Mammary epithelial cell (primary cell): ENCODE measurements around the gene WNT7A.

ENCODE experiments used
- EZH2 ChIP-seq: IDR thresholded peaks from 2 replicates; pipeline ENCODE4 v1.6.1; 2012; ENCODE audit warnings: low read length, inconsistent platforms, borderline replicate concordance
- TF ChIP-seq, protein P1 (sequence below), 2 donors: IDR thresholded peaks in 1 of 2; conservative IDR thresholded peaks in 1 of 2; 2 replicates each; pipeline ENCODE4 v1.5.1; 2011 to 2012; ENCODE audit warnings: inconsistent platforms in 2 of 2, low read length in 2 of 2, mild to moderate bottlenecking in 2 of 2, control low read depth in 1 of 2, low read depth in 1 of 2; ENCODE audit not compliant: insufficient read depth in 1 of 2; ENCODE audit errors: extremely low read depth in 1 of 2

DNA sequence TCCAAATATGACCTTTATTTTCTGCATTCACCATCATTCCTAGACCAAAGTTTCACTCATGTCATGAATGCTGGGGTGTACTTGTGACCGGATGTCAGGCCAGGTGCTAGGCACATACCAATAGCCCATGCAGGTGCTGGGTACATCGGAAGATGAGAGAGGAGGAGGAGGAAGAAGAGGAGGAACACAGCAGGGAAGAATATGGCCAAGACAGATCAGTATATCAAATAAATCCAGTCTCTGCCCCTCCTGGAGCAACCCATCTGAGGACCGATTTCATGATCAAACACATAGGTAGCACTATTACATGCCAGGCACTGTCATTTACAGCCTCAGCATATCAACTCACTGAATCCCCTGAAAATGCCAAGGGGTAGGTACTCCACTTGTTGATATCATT lies 3.0 kb upstream of the WNT7A start:
- TF ChIP-seq EZH2 = no peak
- TF ChIP-seq, protein P1, sequence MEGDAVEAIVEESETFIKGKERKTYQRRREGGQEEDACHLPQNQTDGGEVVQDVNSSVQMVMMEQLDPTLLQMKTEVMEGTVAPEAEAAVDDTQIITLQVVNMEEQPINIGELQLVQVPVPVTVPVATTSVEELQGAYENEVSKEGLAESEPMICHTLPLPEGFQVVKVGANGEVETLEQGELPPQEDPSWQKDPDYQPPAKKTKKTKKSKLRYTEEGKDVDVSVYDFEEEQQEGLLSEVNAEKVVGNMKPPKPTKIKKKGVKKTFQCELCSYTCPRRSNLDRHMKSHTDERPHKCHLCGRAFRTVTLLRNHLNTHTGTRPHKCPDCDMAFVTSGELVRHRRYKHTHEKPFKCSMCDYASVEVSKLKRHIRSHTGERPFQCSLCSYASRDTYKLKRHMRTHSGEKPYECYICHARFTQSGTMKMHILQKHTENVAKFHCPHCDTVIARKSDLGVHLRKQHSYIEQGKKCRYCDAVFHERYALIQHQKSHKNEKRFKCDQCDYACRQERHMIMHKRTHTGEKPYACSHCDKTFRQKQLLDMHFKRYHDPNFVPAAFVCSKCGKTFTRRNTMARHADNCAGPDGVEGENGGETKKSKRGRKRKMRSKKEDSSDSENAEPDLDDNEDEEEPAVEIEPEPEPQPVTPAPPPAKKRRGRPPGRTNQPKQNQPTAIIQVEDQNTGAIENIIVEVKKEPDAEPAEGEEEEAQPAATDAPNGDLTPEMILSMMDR (conservative IDR thresholded peaks at IDR 0.05 in 1 of 2, IDR thresholded peaks at IDR 0.05 in 1 of 2; ENCODE audit: extremely low read depth in 1 of 2, insufficient read depth in 1 of 2, low read depth in 1 of 2, low read length in 2 of 2) = no peak
